Measurements from ENCODE around the gene MDGA2. TPM values are rescaled to one million over a fixed set of nuclear protein-coding genes. Genes with fewer than 3 reads are reported as not detected.

Gene MDGA2
- total RNA-seq, 1 experiment from 2014 or later = not detected

DNA sequence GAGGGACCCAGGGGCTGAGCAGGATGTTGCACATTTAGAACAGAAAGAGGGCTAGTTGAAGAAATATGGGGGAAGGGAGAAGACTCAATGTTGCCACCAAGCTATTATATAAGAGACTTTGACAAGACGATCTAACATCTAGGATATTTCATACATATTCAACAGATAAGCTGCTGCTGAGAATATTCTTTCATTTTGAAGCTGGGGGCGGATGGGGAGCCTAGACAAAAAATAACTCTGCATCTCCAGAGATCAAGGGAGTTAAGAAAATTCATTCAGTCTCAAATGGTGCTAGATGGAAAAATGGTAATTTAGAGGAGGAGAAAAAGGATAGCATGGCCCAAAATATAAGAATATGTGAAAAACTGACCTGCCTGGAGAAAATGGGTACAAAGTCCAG, 415.6 kb downstream of the MDGA2 start:
- 0 out of 4 replicates have a peak, but pooled peaks cover 0 to 3% of the 10 kb centered on the region in 2 experiments for H3K9me3 ChIP-seq (ENCODE audit: control insufficient read depth in 1 of 2, insufficient read depth in 1 of 2, low read depth in 1 of 2, low read length in 2 of 2)
- no peak overlapping the region for H3K4me3 ChIP-seq (replicated peaks in 1 of 2; ENCODE audit: low read depth in 1 of 2, low read length in 2 of 2)
- no peak overlapping the region for H3K9ac ChIP-seq (ENCODE audit: low read length)
- H3K4me1 ChIP-seq (ENCODE audit: control insufficient read depth in 1 of 2, insufficient read depth in 2 of 2, low read length in 2 of 2) = no peaks in the 10 kb centered on the region
- H4K20me1 ChIP-seq (ENCODE audit: insufficient read depth) = no peaks in the 10 kb centered on the region
- intact Hi-C loops (cut with micrococcal nuclease) = no loop called here
- ChIA-PET RAD21 (ENCODE audit: low non-redundant PET in 1 of 2, low total read pairs in 2 of 2, uncharacterized antibody in 2 of 2, unreplicated experiment in 2 of 2) (no interaction called here), CTCF (no interaction called here), POLR2A (no interaction called here)
- H3K9me2 ChIP-seq (ENCODE audit: insufficient read depth) = no peaks in the 10 kb centered on the region
- H3K79me2 ChIP-seq (ENCODE audit: insufficient read depth, low read length) = no peaks in the 10 kb centered on the region
- no peak overlapping the region for H3K4me2 ChIP-seq (ENCODE audit: low read length)
- DNase-seq (ENCODE audit: low read depth, low spot score) = no peak
- BruUV-seq (replicated peaks) = no TSS peak
- no peak for ATAC-seq
- no peaks in the 10 kb centered on the region for H3K36me3 ChIP-seq (ENCODE audit: control insufficient read depth in 1 of 2, insufficient read depth in 2 of 2, low read length in 2 of 2)
- no peaks in the 10 kb centered on the region for H3K27me3 ChIP-seq (ENCODE audit: insufficient read depth, low read length)
- H2AFZ ChIP-seq (ENCODE audit: low read depth, low read length, poor library complexity, severe bottlenecking) = no peak overlapping the region
- no peak overlapping the region for H3K27ac ChIP-seq (ENCODE audit: low read depth, low read length)
- TF ChIP-seq ZFX (IDR thresholded peaks at IDR 0.05) (no peak), EGR1 (IDR thresholded peaks at IDR 0.05; ENCODE audit: low read depth) (no peak), POLR2AphosphoS5 (IDR thresholded peaks at IDR 0.05; ENCODE audit: low read depth, low read length) (no peak), ELF1 (IDR thresholded peaks at IDR 0.05; ENCODE audit: borderline replicate concordance, low read depth) (no peak), SIN3A (IDR thresholded peaks at IDR 0.05; ENCODE audit: low read depth) (no peak), EZH2 (IDR thresholded peaks at IDR 0.05) (no peak), YY1 (IDR thresholded peaks at IDR 0.05; ENCODE audit: extremely low read depth, insufficient replicate concordance, low read depth, low read length) (no peak), SP1 (IDR thresholded peaks at IDR 0.05; ENCODE audit: low read depth) (no peak), EZH2phosphoT487 (IDR thresholded peaks at IDR 0.05; ENCODE audit: borderline replicate concordance) (no peak)
- TF ChIP-seq, protein P1, sequence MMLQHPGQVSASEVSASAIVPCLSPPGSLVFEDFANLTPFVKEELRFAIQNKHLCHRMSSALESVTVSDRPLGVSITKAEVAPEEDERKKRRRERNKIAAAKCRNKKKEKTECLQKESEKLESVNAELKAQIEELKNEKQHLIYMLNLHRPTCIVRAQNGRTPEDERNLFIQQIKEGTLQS (IDR thresholded peaks at IDR 0.05) = no peak
- TF ChIP-seq, protein P2, sequence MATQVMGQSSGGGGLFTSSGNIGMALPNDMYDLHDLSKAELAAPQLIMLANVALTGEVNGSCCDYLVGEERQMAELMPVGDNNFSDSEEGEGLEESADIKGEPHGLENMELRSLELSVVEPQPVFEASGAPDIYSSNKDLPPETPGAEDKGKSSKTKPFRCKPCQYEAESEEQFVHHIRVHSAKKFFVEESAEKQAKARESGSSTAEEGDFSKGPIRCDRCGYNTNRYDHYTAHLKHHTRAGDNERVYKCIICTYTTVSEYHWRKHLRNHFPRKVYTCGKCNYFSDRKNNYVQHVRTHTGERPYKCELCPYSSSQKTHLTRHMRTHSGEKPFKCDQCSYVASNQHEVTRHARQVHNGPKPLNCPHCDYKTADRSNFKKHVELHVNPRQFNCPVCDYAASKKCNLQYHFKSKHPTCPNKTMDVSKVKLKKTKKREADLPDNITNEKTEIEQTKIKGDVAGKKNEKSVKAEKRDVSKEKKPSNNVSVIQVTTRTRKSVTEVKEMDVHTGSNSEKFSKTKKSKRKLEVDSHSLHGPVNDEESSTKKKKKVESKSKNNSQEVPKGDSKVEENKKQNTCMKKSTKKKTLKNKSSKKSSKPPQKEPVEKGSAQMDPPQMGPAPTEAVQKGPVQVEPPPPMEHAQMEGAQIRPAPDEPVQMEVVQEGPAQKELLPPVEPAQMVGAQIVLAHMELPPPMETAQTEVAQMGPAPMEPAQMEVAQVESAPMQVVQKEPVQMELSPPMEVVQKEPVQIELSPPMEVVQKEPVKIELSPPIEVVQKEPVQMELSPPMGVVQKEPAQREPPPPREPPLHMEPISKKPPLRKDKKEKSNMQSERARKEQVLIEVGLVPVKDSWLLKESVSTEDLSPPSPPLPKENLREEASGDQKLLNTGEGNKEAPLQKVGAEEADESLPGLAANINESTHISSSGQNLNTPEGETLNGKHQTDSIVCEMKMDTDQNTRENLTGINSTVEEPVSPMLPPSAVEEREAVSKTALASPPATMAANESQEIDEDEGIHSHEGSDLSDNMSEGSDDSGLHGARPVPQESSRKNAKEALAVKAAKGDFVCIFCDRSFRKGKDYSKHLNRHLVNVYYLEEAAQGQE (IDR thresholded peaks at IDR 0.05; ENCODE audit: low read depth) = no peak
- TF ChIP-seq, protein P3, sequence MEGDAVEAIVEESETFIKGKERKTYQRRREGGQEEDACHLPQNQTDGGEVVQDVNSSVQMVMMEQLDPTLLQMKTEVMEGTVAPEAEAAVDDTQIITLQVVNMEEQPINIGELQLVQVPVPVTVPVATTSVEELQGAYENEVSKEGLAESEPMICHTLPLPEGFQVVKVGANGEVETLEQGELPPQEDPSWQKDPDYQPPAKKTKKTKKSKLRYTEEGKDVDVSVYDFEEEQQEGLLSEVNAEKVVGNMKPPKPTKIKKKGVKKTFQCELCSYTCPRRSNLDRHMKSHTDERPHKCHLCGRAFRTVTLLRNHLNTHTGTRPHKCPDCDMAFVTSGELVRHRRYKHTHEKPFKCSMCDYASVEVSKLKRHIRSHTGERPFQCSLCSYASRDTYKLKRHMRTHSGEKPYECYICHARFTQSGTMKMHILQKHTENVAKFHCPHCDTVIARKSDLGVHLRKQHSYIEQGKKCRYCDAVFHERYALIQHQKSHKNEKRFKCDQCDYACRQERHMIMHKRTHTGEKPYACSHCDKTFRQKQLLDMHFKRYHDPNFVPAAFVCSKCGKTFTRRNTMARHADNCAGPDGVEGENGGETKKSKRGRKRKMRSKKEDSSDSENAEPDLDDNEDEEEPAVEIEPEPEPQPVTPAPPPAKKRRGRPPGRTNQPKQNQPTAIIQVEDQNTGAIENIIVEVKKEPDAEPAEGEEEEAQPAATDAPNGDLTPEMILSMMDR (IDR thresholded peaks at IDR 0.05 in 2 of 3, conservative IDR thresholded peaks at IDR 0.05 in 1 of 3; ENCODE audit: borderline replicate concordance in 1 of 3, insufficient read depth in 1 of 3, low read depth in 2 of 3, low read length in 2 of 3) = no peak
- TF ChIP-seq, protein P4, sequence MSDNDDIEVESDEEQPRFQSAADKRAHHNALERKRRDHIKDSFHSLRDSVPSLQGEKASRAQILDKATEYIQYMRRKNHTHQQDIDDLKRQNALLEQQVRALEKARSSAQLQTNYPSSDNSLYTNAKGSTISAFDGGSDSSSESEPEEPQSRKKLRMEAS (IDR thresholded peaks at IDR 0.05) = no peak
- TF ChIP-seq, protein P5, sequence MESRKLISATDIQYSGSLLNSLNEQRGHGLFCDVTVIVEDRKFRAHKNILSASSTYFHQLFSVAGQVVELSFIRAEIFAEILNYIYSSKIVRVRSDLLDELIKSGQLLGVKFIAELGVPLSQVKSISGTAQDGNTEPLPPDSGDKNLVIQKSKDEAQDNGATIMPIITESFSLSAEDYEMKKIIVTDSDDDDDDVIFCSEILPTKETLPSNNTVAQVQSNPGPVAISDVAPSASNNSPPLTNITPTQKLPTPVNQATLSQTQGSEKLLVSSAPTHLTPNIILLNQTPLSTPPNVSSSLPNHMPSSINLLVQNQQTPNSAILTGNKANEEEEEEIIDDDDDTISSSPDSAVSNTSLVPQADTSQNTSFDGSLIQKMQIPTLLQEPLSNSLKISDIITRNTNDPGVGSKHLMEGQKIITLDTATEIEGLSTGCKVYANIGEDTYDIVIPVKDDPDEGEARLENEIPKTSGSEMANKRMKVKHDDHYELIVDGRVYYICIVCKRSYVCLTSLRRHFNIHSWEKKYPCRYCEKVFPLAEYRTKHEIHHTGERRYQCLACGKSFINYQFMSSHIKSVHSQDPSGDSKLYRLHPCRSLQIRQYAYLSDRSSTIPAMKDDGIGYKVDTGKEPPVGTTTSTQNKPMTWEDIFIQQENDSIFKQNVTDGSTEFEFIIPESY (IDR thresholded peaks at IDR 0.05; ENCODE audit: extremely low read depth, insufficient replicate concordance, low read length) = no peak
